Measurements from ENCODE around the gene MAPK10. TPM values are rescaled to one million over a fixed set of nuclear protein-coding genes. Genes with fewer than 3 reads are reported as not detected.

Gene MAPK10
- total RNA-seq, 1 experiment from 2014 or later: 4.7 TPM

GRCh38 chr4:86376850-86377249 is 17.0 kb upstream of the MAPK10 start:
- no peak overlapping the region for H3K9ac ChIP-seq (ENCODE audit: extremely low read depth, insufficient read length, low read length)
- H4K20me1 ChIP-seq (ENCODE audit: control insufficient read depth, insufficient read depth, insufficient read length): no peaks in the 10 kb centered on the region
- no peaks in the 10 kb centered on the region for H3K9me3 ChIP-seq (ENCODE audit: control insufficient read depth, low read depth, low read length)
- Mint-ChIP-seq H3K36me3 (ENCODE audit: insufficient read depth in 1 of 3, low read depth in 3 of 3) (peaks cover 36 to 58% (median 44%) of the 10 kb centered on the region in 3 experiments), H3K27me3 (ENCODE audit: low read depth) (no peaks in the 10 kb centered on the region; the same call in 1 of the 2 replicates), H3K4me3 (no peak overlapping the region), H3K27ac (no peak overlapping the region; a peak in 1 of 7 replicates), H3K4me1 (peaks cover 4 to 5% of the 10 kb centered on the region in 2 experiments; a peak in 2 of 4 replicates), H3K9me3 (peaks cover 48 to 51% of the 10 kb centered on the region in 2 experiments)
- no peaks in the 10 kb centered on the region for H3K27me3 ChIP-seq (ENCODE audit: insufficient read depth, low read length)
- H4K5ac ChIP-seq (ENCODE audit: insufficient read length, low read depth, low read length): no peak overlapping the region
- H3K79me2 ChIP-seq (ENCODE audit: insufficient read depth, low read length): no peaks in the 10 kb centered on the region
- H3K23ac ChIP-seq (ENCODE audit: insufficient read length, low read depth, low read length): no peak overlapping the region
- H2BK12ac ChIP-seq (ENCODE audit: insufficient read length, low read depth, low read length): no peak overlapping the region
- no peak overlapping the region for H2BK15ac ChIP-seq (ENCODE audit: low read depth, low read length)
- no peak overlapping the region for H2BK20ac ChIP-seq (ENCODE audit: low read depth, low read length, poor library complexity, severe bottlenecking)
- H3K4ac ChIP-seq (ENCODE audit: low read depth, low read length): no peak overlapping the region
- no peak overlapping the region for H4K91ac ChIP-seq (ENCODE audit: insufficient read length, low read depth, low read length)
- H2AFZ ChIP-seq (ENCODE audit: low read length): no peak overlapping the region
- H2AK5ac ChIP-seq (ENCODE audit: insufficient read length, low read length): no peak overlapping the region
- no peak overlapping the region for H3K14ac ChIP-seq (ENCODE audit: insufficient read depth, low read length)
- TF ChIP-seq CTCF (conservative IDR thresholded peaks at IDR 0.05): no peak
- WGBS (ENCODE audit: extremely low coverage, insufficient read length, low lambda C conversion rate): no CpG with 5 or more reads among the region's 1 CpG
- no peak overlapping the region for H3K27ac ChIP-seq (ENCODE audit: insufficient read length, low read depth, low read length)
- no peak overlapping the region for H3K4me2 ChIP-seq (ENCODE audit: insufficient read depth, insufficient read length, low read length)
- H2BK120ac ChIP-seq (ENCODE audit: low read depth, low read length, poor library complexity, severe bottlenecking): no peak overlapping the region
- H3K56ac ChIP-seq (ENCODE audit: insufficient read length, low read depth, low read length): no peak overlapping the region
- no peak overlapping the region for H4K8ac ChIP-seq (replicated peaks; ENCODE audit: insufficient read length, low read depth, low read length)
- DNase-seq: no peak
- no peak overlapping the region for H2BK5ac ChIP-seq (ENCODE audit: insufficient read length, low read length)
- no peak overlapping the region for H3T11ph ChIP-seq (ENCODE audit: low read length)
- H3K4me1 ChIP-seq (ENCODE audit: insufficient read depth, low read length): no peaks in the 10 kb centered on the region
- no peaks in the 10 kb centered on the region for H3K79me1 ChIP-seq (ENCODE audit: insufficient read depth, low read depth, low read length, poor library complexity, severe bottlenecking)
- no peaks in the 10 kb centered on the region for H3K23me2 ChIP-seq (ENCODE audit: insufficient read length, low read depth, low read length, poor library complexity, severe bottlenecking)
- H3K18ac ChIP-seq (ENCODE audit: insufficient read length, low read depth, low read length): no peak overlapping the region
